Upper lobe of right lung (tissue), 1 donor: Measurements from ENCODE around the gene ITPK1. TPM values are rescaled to one million over a fixed set of nuclear protein-coding genes. Genes with fewer than 3 reads are reported as not detected.
A peak's percentile ranks its signal among the peaks of the same experiment; 100 is the strongest.

Source experiments
- ATAC-seq: fragments of 200-7000 bp; cut with Tn5 transposase; one replicate; pipeline ENCODE4 v1.9.1; 2020; ENCODE audit warnings: mild to moderate bottlenecking, moderate library complexity
- DNase-seq: peaks from one replicate; pipeline ENCODE4 v3.0.0-alpha.2; 2020
- H3K27ac ChIP-seq: fragments of 200-600 bp; one replicate; pipeline ENCODE4 v1.8.0; 2022
- H3K27me3 ChIP-seq: fragments of 200-600 bp; one replicate; pipeline ENCODE4 v1.8.0; 2022; ENCODE audit warnings: mild to moderate bottlenecking
- H3K36me3 ChIP-seq: fragments of 200-600 bp; one replicate; pipeline ENCODE4 v1.8.0; 2022
- H3K4me1 ChIP-seq: fragments of 200-600 bp; one replicate; pipeline ENCODE4 v1.8.0; 2022
- H3K4me3 ChIP-seq: fragments of 200-600 bp; one replicate; pipeline ENCODE4 v1.8.0; 2022; ENCODE audit warnings: mild to moderate bottlenecking
- H3K9me3 ChIP-seq: fragments of 200-600 bp; one replicate; pipeline ENCODE4 v1.8.0; 2022
- intact Hi-C: fragments of 100-400 bp; cut with DNase I; formaldehyde crosslinking; loops from one replicate; pipeline ENCODE4 v1.11.0; 2022
- total RNA-seq: library from RNA; stranded (reverse); fragmentation: NEBNext Ultra II Directional; extraction: Animal tissue kit (Norgen Biotek cat#: 25700); gene quantifications from one replicate; pipeline ENCODE4 v1.2.1, GENCODE V29; 2021
- TF ChIP-seq, protein P1 (sequence below): fragments of 200-600 bp; IDR thresholded peaks from one replicate; pipeline ENCODE4 v1.8.0; 2022; ENCODE audit warnings: antibody characterized with exemption
- donor health status: DM: no; HTN: yes; CAD: no; lungs with severe emphysema.

Gene ITPK1
- total RNA-seq, 1 donor from 2014 or later: 96.9 TPM

DNA sequence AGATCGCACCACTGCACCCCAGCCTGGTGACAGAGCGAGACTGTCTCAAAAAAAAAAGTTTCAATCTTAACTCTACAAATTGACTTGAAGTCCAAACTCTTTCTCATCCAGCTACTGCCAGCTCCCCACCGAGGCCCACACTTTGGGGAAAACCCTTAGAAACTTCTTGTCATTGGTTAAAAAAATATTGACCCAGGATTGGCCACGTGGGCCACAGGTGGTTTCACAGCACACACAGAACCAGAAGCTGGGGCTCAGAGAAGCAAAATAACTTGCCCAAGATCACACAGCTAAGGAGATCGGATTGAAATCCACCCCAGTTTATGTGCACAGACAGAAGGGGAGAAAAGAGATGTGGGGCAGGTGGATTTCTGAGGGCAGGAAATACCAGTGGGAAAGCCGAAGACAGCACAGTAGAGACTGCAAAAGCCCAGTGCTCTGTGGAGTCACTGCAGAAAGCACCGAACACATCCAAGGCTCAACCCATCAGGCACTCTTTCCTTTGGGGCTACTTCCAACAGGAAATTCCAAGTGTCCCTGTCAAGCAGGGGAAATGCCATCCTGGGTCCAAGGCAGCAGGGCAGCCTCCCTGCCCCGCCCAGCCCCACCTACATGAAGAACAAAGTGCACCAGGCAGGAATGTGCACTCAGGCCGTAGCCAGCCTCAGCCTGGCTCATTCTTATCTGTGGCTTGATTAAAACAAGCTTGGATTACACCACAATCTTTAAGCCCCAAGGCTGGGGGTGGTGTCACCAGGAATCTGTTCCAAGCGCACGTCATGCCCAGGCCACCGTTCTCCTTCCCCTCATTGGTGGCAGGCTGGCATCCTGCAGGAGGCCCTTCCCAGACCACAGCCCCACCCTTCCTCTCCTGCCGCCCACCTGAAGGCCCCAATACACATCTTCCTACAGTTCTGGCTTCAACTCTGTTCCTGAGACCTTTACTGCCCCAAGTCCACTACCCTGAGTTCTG lies 72.5 kb downstream of the ITPK1 start:
- no peaks in the 10 kb centered on the region for H3K9me3 ChIP-seq
- H3K4me3 ChIP-seq: no peak overlapping the region
- H3K27me3 ChIP-seq: no peaks in the 10 kb centered on the region
- H3K27ac ChIP-seq: peak overlapping the region; percentile 74
- no peaks in the 10 kb centered on the region for H3K36me3 ChIP-seq
- ATAC-seq (peak; percentile 87), DNase-seq (peak; percentile 91)
- peaks cover 88% of the 10 kb centered on the region for H3K4me1 ChIP-seq
- intact Hi-C loops: no loop called here
- TF ChIP-seq, protein P1, sequence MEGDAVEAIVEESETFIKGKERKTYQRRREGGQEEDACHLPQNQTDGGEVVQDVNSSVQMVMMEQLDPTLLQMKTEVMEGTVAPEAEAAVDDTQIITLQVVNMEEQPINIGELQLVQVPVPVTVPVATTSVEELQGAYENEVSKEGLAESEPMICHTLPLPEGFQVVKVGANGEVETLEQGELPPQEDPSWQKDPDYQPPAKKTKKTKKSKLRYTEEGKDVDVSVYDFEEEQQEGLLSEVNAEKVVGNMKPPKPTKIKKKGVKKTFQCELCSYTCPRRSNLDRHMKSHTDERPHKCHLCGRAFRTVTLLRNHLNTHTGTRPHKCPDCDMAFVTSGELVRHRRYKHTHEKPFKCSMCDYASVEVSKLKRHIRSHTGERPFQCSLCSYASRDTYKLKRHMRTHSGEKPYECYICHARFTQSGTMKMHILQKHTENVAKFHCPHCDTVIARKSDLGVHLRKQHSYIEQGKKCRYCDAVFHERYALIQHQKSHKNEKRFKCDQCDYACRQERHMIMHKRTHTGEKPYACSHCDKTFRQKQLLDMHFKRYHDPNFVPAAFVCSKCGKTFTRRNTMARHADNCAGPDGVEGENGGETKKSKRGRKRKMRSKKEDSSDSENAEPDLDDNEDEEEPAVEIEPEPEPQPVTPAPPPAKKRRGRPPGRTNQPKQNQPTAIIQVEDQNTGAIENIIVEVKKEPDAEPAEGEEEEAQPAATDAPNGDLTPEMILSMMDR: no peak

DNA sequence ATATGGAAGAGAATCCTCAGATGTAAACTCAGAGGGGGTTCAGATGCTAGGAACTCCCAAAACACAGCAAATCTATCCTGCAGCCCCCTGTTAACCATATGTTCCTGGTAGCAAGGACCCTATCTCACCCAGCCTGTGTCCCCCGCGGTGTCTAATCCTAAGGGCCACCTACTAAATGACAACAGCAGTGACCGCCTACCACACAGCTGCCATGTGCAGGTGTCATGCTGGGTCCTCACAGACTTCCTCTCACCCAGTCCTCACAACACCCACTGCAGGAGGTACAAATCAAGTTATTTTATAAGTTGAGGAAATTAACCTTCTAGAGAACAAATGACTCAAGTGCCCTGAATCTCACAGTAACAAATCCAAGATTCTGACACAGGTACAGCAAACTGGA lies 73.9 kb downstream of the ITPK1 start:
- intact Hi-C loops: no loop called here
- DNase-seq: no peak
- TF ChIP-seq, protein P1: no peak
- Histone ChIP-seq H3K4me1 (peaks cover 95% of the 10 kb centered on the region), H3K36me3 (no peaks in the 10 kb centered on the region), H3K4me3 (no peak overlapping the region), H3K27me3 (no peaks in the 10 kb centered on the region), H3K27ac (peak overlapping the region; percentile 73), H3K9me3 (no peaks in the 10 kb centered on the region)
- ATAC-seq: no peak

DNA sequence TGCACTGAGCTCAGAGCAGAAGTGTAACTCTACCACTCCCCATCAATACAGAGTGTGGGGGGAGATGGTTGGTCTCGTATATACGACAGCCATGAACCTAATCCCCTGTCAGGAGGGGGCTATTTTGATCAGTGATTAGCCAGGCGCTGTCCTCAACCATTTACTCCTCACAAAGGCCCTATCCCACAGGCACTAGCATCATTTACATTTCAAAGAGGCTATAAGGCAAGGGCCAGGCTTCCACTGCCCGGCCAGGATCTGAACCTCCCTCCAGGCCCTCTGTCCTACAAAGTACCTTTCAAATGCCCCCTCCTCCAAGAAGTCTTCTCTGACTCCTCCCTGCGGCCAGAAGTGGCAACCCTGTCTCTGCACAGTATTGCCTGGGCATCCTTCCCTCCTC lies 74.7 kb downstream of the ITPK1 start:
- H3K9me3 ChIP-seq: no peaks in the 10 kb centered on the region
- ATAC-seq (no peak), DNase-seq (no peak)
- no peaks in the 10 kb centered on the region for H3K27me3 ChIP-seq
- H3K36me3 ChIP-seq: no peaks in the 10 kb centered on the region
- peaks cover 92% of the 10 kb centered on the region for H3K4me1 ChIP-seq
- intact Hi-C loops: no loop called here
- TF ChIP-seq, protein P1: no peak
- peak overlapping the region; percentile 73 for H3K27ac ChIP-seq
- no peak overlapping the region for H3K4me3 ChIP-seq

DNA sequence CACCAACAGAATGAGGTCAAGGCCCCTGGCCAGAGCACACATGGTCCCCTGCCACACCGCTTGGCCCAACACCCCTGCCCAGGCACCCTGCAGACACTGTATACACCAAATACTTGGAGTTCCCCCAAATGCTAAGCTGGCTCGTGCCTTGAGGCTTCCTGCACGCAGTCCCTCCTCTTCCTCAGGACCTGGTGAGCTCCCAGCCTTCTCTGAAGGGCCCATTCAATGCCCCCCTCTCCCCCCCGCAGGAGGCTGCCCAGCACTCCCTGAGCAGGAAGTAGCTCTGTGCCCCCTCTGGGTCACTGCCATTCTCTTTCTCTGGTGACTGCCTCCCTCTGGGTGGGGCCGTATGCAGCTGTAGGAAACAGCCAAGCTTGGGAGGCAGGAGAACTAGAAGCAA lies 75.3 kb downstream of the ITPK1 start:
- peaks cover 87% of the 10 kb centered on the region for H3K4me1 ChIP-seq
- ATAC-seq: no peak
- intact Hi-C loops: no loop called here

DNA sequence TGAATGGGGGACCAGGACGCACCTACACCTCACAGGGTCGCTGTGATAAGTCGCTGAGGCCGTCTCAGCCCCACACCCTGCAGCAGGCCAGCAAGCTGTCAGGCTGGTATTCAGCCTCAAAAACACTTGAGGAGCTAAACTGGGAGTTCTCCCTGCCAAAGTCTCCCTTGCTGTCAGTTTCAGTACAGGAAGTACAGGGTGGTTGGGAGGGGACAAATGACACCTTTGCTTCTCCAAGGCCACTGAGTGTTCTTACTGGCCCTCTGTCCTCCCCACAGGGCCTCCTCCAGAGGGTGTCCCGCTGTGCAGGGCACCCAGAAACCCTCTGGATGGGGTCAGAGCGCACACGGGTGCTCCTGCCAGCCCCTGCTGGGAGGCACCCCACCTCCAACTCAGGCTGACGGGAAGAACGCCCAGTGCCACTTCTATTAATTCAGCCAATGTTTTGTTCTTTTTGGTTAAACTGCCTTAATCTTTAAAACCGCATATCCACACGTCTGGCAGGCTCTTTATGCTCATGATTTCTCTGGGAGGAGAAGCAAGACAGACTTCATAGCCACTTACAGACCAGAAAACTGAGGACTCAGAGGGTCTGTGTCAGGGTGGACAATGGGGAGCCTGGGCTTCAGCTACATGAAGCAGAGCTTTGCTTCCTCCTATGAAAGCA lies 75.9 kb downstream of the ITPK1 start:
- H3K27ac ChIP-seq: peak overlapping the region; percentile 73
- H3K4me1 ChIP-seq: peaks cover 80% of the 10 kb centered on the region
- H3K36me3 ChIP-seq: no peaks in the 10 kb centered on the region
- intact Hi-C loops: no loop called here
- no peak overlapping the region for H3K4me3 ChIP-seq
- TF ChIP-seq, protein P1: no peak
- ATAC-seq: peak; percentile 63
- peak; percentile 70 for DNase-seq
- no peaks in the 10 kb centered on the region for H3K9me3 ChIP-seq
- no peaks in the 10 kb centered on the region for H3K27me3 ChIP-seq

More for the DNA sequence above, 75.3 kb downstream of the ITPK1 start:
- Histone ChIP-seq H3K36me3 (no peaks in the 10 kb centered on the region), H3K27me3 (no peaks in the 10 kb centered on the region), H3K9me3 (no peaks in the 10 kb centered on the region), H3K4me3 (no peak overlapping the region), H3K27ac (peak overlapping the region; percentile 73)
- TF ChIP-seq, protein P1: no peak
- DNase-seq: no peak
